ENCODE results near the gene OTP.
"Not testable (repeated sequence)": the region's sequence is repeated elsewhere in the genome, so short reads cannot be mapped to it uniquely, and the experiment has no call there.

OTP gene

DNA sequence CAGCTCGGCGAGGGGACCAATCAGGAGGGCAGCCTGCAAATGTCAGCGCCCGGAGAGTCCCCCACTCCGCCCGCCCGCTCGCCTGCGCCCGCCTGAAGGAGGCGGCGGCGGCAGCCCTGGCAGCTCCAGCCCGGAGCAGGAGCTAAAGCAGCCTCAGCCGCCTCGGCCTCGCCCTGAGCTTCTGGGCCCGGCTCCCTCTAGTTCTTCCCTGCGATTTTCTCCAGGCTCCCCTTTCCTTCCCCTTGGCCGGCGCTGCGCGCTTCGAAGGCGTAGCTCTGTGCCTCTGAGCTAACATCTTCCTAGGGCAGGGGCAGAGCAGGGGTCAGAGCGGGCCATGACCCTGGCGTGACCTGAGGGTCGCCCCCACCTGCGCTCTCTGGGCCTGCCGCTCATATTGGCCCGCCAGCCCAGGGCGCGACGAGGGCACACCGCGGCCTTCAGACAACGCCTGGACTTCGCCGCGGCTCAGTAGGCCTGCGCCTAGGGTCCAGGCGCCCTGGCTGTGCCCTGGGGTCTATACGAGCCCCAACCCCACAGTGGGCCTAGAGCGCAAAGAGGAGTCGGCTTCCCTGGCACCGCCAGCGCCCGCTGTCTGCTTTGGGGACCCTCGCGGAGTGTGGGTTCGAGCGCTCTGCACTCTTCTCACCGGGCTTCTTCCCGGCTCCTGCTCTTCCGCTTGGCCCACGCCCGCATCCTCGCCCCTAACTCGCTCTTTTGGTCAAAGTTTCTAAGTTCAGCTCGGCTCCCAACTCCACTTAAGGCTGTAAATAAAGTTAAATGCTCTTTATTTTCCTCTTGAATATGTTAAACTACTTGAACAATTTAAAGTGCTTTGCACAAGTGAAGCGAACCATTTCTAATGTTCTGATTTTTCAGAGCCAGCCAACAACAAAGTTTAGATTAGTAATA, 504 bp upstream of the OTP start:
- peak in 2 of 3 donors; percentile 39 to 62 for DNase-seq

DNA sequence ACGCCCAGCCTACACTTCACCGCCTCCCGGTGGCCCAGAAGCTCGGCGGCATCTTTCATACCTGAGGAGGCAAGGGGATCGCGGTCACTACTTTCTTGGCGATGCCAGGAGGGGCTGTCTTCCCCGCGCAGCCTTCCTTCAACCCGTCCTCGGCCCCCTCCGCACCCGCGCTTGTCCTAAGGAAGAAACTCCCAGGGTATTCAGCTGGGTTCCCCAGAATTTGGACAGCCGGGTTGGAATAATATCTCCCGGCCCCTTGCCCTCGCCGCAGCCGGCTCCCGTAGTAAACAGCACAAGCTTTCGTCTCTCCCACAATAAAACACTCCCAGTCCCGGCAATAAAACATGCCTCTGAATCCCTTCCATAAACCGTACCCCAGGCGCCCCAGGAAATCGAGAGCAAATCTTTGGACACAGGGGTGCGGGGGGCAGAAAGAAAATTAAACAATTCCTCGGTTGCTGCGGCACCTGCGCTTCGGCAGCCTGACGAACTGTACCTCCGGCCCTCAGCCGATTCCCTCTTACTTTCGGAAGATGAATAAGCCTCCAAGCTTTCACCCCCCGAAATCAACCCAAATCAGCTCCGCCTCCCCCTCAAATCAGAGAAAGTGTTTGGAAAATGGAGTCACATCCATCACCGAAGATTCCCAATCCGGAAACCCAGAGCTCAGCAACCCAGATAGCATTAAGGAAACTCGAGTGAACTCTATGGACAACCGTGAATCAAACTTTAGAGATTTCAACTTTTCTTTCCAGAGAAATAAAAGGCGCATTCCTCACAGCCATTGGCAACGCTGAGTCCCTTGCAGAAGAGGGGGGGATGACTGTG, 1.1 kb downstream of the OTP start:
- no peak for DNase-seq

DNA sequence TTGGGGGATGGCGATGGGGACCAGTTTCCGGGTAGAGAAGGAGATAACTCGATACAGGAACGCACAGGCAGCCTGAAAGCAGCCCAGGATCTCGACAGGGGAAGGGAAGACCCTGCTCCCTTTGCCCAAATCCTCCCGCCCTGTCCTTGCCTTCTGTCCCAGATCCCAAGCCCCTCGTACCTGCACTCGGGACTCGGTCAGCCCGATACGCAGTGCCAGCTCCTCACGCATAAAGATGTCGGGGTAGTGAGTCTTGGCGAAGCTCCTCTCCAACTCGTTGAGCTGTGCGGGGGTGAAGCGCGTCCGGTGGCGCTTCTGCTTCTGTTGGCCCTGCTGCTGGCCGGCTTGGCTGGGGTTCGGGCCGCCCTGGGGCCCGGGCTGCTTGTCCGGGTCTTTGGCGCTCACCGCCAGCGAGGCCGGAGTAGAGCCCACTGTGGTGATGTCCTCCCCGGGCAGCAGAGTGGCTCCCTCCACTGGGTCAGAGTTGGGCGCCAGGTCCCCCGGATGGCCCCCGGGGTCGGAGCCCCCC, 1.8 kb downstream of the OTP start:
- DNase-seq, result peak in 1 of 3 donors; percentile 17

DNA sequence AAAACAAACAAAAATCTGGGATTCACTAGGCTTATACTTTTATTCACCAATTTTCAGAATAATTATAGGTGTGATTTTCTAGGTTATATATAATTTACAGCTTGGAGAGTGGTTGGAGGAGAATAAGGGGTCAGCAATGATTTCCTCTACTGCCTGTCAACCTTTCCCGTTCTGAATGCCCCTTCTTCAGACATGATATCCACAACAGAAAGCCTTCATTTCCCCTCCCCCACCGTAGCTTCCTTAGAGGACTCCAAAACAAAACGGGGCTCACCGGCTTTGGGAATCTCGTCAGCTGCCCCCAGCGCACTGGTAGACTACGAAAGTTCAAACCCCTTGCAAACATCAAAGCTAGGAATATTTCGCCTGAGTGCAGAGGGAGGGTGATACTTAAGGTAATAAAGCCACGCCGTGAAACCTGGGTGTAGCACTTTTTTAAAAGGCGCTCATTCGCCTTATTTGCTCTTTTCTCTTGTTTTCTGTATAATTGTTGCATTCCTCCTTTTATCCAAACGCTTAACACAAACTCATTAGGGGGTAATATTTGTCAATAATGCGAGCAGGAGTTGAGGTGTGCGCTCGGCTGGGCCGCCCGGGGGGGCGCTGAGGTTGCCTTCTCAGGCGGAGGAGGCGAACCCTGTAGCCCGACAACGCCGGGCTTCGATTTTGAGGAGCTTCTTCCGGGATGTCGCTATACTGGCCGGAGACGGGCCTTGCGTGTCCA, 2.4 kb downstream of the OTP start:
- DNase-seq, result no peak

DNA sequence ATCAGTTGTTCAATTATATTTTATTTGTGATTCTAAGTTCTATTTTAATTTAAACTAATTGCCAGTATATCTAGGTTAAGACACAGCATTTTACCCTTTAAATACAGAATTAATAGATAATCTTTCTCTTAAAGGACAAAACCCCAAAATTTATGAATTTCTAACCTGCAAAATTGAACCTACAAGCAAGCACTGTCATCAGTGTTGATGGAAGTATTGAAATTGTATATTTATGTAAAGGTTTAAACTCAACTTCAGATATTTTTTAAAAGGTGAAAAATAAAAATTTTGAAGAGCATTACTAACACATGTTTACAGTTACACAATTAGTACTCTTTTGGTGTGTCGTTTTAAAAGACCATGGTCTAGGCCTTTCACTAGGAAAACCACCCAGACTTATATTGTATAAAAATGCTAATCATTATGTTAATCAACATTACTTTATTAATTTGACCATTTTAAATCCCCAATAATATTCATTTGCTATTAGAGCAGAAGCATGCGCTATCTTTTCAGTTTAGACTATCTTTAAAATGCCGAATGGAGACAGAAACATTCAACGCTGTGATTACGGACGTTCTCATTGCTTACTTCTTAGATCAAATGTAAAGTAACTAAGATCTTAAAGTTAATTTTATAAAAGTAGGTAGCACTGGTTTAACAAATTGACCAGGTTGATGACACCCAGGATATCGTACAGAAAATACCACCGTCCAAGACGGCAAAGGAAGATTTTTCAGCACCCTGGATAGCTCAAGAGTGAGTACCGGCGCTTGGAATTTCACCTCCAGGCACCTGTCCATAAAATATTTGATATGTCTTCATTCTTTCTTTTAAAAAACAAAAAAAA, 3.2 kb downstream of the OTP start:
- DNase-seq, result no peak

DNA sequence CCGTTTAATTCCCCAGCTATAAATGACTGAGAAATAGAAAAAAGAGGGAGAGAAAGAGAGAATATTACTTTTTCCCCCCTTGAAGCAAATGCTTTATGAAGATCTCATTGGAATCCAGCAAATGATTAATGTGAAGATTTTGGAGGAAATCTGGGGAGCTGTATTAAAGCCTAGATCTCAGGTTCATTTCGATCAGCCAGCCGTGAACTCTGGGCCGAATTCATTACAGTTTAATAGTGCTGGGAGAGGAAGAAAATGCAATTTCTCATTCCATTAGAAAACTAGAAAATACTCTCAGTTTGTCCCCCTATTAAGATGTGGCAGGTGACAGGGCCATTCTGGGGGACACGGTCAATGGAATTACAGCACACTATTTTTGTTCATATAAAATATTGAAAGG, 4.8 kb downstream of the OTP start:
- DNase-seq, result no peak

DNA sequence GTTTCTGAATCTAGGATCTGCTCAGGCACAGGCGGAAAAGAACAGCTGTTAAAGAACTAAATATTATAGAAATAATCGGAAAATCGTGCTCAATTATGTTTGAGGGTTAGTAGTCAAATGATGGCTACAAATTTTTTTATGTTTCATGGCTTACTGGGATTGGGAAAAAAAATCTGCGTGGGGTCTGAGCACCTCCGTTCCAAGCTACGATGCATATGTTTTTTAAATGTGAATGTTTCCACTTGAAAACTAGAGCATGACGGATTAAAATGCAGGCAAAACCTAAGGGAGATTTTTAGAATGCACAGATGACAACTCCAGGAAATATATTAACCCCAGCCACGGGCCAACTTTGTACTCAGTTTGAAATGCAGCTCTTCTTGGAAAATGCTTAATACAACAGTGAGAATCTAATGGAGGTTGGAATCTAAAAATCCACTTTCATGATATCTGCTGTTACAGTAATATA, 5.3 kb downstream of the OTP start:
- DNase-seq, result no peak

DNA sequence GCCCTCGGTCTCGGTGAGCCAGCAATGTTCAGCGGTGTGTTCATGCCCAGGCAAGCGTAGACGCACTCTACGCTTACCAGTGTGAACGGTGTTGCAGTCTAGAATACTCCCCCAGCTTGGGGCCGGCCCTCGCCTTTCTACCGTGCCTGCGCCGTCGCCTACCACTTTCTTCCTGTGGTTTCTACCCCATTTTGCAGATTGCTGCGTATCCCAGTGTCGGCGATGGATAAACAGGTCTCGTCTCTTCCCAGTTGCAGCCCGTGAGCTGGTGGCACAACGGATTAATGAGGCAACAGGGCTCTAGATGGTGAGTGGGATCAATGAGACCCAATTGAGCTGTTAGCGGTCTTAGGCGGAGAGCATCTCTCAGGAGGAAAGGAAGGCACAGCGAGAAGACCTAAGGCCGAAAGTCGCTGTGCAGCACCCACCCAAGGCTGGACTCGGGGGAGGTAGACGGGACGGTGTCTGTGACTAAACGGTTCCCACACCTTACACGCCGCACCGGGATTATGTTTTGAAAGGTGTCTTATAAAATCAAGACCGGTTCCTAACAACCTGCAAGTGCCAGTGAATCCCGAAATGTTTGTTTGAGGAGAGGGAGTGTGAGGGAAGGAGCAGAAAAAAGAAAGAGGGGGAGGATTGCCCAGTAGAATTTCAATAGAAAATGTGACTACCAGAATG, 5.8 kb downstream of the OTP start:
- no peak for DNase-seq

DNA sequence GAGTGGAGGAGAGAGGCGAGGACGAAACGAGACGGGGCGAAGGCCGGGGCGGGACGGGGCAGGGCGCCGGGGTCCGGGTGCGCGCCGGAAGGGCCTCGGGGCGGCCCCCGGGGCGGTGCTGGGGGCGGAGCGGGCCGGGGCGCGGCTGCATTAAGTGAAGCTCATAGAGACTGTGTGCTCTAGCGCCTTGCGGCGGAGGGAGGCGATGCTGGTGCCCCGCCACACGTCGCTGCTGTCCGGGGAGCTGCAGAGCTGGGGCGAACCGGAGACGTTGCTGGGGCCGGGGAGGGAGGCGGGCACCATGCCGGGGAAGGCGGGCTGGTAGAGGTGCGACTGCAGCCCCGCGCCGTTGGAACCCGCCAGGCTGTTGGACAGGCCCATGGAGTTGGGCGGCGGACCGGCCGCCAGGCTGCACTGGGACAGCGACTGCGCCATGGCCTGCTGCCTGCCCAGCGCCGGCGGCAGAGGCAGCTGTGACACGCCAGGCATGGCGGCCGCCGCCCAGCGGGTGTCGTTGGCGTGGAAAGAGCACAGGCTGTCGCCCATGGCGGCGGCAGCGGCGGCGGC, 8.3 kb downstream of the OTP start:
- peak; percentile 71 to 87 (median 77) for DNase-seq

DNA sequence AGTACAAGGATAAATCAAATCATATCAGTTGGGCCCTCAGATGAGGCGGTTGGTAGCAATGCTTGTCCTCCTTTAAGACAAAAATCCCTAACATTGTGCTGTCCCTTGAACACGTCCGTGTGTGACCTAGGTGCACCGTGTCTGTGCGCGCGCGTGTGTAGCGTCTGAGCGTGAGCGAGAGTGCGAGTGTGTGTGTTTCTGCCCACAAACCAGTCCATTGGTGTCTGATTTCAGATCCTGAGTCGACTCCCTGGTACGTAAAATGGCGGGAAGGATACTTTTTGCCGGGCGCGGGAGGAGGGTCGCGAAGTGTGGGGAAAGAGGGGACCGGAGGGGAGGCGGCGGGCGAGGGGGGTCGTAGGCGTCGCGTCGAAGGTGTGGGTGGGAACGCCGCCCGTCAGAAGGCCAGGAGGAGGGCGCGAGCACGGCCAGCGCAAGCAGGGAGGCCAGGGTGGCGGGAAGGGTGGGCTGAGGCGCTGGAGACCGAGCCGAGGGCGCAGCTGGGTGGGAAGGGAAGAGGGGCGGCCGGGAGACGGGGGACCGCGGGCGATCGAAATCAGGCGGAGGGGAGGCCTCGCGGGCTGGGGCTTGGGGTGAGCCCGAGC, 8.9 kb downstream of the OTP start:
- no peak for DNase-seq

DNA sequence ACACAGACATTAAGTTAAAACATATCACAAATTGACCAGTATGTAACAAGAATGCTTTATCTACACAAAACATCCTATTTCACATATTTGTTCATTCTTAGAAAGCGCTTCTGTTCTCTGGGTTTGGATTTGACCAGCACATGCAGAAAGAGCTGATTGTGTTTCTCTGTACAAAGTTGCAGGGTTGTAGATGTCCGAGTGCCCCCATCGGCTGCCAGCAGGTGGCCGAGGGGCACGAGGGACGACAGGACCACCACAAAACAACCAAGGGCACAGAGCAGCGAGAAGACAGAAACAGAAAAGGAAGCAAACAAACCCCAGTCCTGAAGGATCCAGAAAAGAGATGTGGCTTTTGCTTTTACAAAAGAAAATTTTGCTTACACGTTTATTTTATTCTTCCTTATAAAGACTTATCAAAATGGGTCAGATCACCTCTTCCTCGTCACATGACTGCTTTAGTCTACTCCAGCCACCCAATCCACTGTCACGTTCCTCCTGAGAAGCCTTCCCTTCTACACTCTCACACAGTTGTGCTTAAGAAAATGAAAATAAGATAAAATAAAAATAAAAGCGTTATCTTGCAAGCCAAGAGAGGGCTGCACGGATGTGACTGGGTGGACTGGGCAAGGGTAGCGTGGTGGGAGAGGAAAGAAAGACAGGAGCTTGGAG, 9.5 kb downstream of the OTP start:
- no peak for DNase-seq

DNA sequence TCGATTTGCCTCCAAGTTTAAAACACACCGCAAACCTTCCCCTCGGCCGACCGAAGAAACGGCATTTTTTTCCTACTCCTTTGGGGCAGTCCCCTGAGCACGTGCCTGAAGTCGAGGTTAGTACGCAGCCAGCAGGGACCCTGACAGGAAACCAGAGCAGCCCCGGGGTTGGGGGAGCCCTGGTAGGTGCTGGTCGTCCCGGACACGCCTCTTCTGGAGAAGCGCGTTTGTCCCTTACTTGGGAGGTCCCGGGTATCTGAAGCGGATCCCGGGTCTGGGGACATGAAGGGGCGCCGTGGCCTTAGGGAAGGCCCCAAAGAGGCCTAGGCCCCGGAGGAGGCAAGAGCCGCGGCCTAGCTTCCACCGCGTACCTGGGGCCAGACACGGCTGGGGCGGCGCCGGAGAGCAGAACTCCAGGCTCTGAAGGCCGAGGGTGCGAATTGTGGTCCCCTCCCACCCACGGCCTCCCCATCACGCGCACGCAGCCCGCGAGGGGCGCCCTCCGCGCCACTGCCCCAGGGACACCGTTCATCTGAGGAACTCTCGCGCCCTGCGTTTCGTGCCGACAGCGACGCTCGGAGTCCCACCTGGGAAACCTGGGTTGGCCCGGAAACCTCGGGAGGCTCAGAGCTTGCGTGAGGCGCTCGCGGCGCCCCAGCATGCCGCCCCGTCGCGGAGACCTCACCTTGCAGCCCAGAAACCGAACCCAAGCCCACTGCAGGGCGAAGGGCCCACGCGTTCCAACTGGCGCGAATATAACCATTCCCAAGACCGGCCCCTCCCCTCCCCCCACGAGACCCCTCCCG, 10.4 kb downstream of the OTP start:
- no peak for DNase-seq

DNA sequence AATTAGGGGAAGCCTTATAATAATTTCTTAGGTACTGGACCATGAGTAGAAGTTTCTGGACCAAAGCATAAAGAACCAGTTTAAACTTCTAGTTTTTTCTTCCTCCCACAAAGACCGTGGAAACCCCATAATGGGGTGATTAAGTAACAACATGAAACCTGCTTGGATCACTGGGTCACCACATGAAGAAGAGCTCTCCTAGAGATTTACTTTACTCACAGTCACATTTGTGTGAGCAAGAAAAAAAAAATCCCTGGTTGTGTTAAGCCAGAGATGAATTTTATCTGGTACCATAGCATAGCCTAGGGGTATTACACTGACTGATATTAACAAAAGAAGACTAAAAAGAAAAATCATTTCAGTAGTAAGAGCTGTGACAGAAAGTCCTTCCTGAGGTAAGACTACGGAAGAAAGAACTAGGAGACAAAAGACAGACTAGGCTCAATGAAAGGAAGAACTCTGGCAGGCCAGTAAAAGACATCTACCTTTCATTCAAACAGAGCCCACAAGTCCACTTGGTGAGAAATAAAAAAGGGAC, 15.2 kb downstream of the OTP start:
- peak; percentile 50 to 63 (median 62) for DNase-seq

DNA sequence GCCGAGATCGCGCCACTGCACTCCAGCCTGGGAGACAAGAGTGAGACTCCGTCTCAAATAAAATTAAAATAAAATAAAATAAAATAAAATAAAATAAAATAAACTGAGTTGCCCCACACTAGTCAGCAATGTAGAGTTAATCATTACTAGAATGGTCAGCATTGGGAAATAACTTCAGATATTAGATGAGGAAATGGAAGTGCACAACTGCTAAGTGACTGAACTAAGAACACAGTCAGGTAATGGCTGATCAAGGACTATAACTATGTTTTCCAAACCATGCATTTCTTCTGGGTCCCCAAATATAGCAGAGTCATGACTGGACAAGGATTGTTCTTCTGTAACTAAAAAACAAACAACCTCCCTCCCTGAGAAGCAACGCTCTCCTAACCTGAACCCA, 17.1 kb downstream of the OTP start:
- DNase-seq, result no peak

DNA sequence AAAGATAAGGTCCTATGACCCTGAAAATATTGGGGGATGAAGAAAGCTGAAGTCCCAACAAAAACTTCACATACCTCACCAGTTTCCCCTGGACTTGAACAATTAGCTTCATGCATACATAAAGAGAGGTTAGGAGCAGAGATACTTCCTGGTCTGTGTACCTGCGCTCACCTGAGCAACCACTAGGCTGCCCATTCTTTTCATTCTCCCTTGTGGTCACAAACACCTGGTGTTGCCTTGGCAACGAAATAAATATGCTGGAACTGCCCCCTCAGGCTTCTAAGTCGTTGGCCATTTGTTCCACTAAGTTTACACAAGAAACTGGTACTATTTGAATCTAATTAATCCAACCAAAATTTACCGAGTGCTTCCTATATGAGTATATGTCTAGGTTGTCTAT, 18.1 kb downstream of the OTP start:
- no peak for DNase-seq

DNA sequence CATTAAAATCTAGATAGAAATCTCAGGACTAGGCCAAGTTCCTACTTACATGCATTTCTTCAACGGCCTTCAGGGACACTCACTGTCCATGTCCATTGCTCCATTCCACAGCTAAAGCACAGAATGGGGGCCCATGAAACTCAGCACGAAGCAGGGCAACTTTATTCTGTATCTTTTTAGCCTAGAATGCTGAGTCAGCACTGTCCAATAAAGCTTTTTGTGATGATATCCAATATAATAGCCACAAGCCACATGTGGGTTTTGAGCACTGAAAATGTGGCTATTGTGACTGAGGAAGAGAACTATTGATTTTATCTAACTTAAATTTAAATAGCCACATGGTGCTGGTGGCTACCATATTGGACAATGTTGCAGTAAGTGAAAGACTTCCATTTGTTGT, 21.6 kb downstream of the OTP start:
- DNase-seq, result no peak

DNA sequence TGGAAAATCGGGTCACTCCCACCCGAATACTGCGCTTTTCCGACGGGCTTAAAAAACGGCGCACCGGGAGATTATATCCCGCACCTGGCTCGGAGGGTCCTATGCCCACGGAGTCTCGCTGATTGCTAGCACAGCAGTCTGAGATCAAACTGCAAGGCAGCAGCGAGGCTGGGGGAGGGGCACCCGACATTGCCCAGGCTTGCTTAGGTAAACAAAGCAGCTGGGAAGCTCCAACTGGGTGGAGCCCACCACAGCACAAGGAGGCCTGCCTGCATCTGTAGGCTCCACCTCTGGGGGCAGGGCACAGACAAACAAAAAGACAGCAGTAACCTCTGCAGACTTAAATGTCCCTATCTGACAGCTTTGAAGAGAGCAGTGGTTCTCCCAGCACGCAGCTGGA, 29.6 kb downstream of the OTP start:
- not testable (repeated sequence) for DNase-seq

DNA sequence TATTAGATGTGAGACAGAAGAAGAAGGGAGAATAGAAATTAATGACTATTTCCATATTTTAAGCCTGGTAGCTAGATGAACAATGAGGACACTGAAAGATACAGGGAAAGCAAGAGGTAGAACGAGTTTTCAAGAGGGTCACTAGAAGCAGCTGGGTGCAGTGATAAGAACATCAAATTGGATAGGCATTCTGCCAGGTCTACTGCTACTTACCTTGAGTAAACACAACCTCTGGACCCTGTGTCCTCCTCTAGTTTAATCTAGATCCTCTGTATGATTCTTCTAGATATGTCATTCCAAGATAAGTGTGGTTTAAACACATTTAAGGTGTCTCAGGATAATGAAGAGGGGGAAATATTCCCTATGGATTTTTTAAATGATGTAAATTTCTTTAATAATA, 31.2 kb downstream of the OTP start:
- no peak for DNase-seq

DNA sequence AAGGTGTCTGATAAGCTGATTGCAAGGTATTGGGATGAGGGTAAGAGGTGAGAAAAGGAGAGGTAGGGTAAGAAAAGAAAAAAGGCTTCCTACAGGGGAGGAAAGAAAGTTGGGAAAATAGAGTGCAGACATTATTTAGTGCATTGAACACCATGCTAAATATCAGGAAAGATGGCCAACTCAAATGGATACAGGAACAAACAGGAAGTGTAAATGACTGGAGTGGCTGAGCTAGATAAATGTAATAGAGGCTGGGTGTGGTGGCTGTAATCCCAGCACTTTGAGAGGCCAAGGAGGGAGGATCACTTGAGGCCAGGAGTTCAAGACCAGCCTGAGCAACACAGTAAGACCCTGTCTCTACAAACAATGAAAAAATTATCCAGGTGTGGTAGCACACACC, 32.2 kb downstream of the OTP start:
- DNase-seq, result no peak

All from suppressor macrophage treated with lipopolysaccharide for 1 hour (primary cell).